LHCN-M2 (cell line): Measurements from ENCODE around the gene PEX5. TPM values are rescaled to one million over a fixed set of nuclear protein-coding genes. Genes with fewer than 3 reads are reported as not detected.

Experiments
- DNase-seq: peaks from one replicate; pipeline ENCODE4 v3.0.0-alpha.2; 2012; ENCODE audit warnings: low read depth
- polyA plus RNA-seq: library from polyadenylated mRNA; unstranded; fragments of >200 nt; gene quantifications from one replicate; pipeline ENCODE4 v1.2.1, GENCODE V29; 2012; ENCODE audit warnings: missing spikeins
- total RNA-seq: library from RNA; depleted of rRNA; stranded (reverse); fragments of >200 nt; gene quantifications from 2 replicates; pipeline ENCODE4 v1.2.3, GENCODE V29; 2014; rRNA removed

PEX5 gene
- 21.2 TPM in 2 replicates for total RNA-seq
- polyA plus RNA-seq = 19.1 TPM

DNA sequence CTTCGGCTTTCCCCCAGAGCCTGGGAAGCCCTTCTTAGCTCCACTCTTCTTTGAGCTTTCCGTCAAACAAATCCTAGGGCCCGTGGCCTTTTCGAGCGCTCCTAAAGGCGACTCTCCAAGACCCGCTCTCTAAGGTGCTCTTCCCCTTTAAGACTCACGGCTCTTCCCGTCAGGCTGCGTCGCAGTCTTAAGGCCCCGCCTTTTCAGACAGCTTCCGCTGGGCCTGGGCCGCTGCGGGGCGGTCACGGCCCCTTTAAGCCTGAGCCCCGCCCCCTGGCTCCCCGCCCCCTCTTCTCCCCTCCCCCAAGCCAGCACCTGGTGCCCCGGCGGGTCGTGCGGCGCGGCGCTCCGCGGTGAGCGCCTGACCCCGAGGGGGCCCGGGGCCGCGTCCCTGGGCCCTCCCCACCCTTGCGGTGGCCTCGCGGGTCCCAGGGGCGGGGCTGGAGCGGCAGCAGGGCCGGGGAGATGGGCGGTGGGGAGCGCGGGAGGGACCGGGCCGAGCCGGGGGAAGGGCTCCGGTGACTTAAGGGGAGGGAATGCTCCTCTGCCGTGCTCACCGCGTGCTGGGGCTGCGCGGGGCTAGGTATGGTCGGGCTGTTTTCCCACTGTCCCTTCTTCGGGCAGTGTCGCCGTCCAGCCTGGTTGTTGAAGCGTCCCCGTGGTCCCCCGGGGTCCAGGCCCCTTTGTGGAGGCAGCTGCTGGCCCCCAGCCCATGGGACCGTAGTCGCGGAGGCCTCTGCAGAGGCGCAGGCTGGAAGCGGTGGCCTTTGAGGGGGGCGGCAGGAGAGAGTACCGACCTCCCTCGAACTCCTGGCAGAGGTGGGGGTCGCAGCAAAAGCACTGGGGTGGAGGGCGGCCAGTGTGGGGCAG lies at the start of gene PEX5:
Gene PEX5 (plus strand): TSS at position 289 of the 870 bp plus-strand sequence. CDS start 692 bp downstream, outside the sequence.
- DNase-seq = peak; percentile 90

DNA sequence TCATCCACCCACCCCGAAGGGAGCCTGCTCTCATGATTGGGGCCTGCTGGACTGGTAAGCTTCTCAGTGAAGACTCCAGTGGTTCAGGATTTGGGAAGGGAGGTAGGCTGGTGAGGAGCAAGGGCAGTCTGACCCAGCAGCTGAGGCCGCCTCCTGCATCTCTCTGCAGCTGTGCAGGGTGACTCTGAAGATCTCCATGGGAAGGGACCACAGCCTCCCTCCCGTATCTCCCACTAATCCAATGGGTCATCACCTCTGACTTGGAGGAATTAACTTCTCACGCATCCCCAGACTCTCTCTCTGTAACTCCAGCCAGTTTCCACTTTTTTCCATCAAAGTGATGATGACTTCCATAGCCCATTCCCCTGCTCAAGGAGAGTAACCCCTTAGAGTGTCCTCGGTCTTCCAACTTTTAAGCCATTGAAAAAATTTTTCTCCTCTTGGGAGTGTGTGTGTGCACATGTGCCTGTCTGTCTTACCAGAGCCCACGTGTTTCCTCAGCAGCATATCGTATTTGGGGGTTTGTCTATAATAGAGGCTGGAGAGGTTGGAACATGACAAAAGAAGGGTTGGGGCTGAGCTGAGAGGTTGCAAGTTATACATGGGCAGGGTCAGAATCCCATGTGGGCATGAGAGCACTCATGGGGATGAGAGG lies 48.0 kb upstream of the PEX5 start:
- DNase-seq = peak; percentile 69

DNA sequence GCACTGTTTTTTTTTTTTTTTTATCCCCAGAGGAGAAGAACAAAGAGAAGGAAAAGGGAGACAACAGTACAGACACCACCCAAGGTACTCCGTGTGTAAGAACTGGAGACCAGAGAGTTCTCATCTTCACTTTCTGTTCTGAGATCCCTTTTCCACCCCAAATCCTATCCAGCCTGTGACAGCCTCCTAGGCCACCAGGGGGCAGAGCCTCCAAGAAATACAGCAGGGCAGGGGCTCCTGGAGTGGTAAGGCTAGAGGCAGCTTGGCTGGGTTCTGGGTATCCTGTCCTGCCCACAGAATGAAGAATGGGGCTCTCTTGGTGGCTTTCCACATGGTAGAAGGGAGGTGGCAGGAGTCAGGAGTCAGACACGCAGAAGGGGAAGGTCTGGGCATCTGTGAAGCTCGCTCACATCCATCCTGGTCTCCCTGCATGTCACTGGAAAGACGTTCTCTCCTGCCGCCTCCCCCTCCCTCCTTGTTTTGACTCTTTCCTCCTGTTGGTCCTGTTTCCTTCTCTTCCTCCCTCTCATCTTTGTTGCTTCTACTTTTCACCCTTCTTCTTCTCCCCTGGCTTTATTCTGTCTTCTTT lies 47.3 kb upstream of the PEX5 start:
- DNase-seq = peak; percentile 54

DNA sequence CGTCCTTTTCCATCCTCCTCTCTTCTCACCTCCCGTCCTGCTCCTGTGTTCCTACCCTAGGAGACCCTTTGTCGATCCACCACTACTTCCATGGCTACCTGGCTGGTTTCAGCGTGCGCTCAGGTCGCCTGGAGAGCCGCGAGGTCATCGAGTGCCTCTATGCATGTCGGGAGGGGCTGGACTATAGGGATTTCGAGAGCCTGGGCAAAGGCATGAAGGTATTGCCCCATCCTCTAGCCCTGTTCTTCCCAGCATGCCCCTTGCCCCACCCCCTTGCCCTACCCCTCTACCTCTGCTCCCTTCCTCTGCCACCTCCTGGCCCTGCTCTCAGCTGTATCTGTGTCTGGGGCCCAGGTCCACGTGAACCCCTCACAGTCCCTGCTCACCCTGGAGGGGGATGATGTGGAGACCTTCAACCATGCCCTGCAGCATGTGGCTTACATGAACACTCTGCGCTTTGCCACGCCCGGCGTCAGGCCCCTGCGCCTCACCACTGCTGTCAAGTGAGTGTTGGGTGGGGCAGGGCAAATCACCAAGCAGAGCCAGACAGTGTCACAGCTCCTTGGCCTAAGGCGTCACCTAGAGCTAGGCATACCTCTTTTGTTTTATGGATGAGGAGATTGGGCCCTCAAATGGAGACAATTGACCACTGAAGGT lies 46.5 kb upstream of the PEX5 start:
- DNase-seq = no peak

DNA sequence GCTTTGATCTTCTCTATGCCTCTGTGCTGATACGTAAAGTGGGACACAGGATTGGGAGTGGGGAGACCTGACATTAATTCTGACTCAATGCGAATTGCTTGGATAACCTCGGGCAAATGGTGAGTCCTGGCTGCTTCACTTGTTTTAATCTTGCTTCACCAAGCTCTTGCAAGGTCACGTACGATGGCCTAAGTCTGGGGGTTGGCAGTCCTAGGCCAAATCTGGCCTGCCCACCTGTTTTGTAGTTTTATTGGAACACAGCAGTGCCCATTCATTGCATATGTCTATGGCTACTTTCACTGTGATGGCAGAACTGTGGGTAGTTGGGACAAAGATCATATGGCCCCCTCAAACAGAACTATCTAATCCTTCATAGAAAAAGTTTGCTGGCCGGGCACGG lies 45.9 kb upstream of the PEX5 start:
- DNase-seq = no peak

DNA sequence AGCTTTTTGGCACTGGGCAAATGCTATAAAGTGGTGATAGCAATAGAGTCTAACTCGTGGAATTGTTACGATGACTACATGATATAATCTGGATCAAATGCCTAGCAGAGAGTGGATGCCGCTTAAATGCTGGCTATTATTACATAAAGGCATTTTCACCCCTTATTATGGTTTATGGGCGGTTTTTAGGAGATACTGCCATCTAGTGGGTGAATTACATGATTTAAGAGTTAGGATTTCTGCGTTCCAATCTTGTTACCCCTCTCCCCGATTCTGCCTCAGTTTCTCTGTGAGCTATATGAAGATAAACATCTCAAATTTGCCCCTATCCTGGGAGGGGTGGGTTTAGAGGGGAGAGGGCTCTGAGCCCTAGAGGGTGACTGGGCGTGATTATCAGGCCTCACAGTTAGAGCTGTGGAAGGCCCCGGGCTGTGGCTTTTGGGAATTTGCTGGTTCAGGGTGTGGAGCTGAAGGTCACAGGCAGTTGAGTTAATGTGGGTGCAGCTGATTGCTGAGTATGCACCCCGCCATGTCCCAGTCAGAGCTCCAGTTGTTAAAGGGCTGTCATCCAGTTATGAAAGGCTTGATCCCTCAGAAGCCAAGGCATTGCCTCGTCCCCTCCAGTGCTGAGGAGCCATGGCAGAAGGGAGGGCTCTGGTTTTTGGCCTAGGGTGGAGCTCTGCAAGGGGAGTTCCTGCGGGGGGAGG lies 44.9 kb upstream of the PEX5 start:
- DNase-seq = peak; percentile 43

DNA sequence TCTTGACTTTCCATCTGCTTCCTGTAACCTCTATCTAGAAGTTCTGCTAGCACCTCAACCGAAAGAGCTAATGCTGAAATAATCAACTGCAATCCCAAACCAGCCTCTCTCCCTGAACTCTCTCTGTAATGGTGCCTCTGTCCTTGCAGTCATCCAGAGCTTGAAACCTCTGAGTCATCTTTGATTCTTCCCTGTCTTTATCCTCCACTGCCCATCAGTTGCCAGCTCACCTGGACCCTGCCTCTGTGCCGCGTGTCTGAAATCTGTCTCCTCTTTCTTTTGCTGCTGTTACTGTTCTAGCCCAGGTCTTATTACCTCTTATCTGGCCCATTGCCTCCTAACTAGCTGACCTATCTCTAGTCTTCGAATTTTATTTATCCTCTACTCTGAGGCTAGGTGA lies 43.8 kb upstream of the PEX5 start:
- no peak for DNase-seq

DNA sequence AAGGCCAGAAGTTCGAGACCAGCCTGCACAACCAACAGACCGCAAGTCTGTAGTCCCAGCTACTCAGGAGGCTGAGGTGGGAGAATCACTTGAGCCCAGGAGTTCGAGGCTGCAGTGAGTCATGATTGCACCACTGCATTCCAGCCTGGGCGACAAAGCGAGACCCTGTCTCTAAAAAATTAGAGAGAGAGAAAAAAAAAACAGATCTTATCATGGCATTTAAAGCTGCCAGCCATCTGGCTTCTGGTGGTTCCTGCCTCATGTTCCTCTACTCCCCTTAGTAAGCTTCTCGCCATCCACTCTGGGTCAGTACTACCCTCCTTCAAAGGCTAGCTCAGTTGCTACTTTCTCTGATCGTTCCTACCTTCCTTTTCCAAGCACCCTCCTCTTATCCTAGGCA lies 43.3 kb upstream of the PEX5 start:
- DNase-seq = no peak

DNA sequence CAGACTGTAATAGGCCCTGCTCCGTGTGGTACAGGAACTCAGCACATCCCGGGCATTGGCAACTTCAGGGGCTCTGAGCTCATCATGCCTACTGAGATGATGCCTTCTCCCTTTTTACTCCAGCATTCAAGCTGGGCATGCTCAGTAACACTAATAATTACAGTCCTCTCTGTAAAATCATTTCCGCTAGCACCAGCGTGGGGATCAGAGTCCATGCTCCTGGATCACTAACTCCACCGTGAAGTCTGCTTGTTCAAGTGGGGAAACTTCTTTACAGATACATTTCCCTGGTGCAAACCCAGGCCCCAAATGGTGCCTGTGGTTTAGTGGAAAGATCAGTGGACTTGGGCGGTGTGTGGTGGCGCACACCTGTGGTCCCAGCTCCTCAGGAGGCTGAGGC lies 42.6 kb upstream of the PEX5 start:
- DNase-seq = no peak

DNA sequence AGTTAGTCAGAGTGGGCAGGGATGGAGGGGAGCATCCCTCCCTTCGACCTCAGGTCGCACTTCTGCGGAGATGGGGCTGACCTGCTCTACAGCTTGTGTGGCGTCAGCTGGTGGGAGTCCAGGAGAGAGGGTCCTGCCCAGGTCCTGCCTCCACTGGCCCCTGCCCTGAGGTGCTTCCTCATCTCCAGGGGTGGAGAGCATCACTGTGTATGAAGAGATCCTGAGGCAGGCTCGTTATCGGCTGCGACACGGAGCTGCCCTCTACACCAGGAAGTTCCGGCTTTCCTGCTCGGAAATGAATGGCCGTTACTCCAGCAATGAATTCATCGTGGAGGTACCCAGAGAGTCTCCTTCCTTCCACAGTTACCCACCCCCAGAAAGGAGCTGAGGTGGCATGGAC lies 39.1 kb upstream of the PEX5 start:
- DNase-seq = no peak

DNA sequence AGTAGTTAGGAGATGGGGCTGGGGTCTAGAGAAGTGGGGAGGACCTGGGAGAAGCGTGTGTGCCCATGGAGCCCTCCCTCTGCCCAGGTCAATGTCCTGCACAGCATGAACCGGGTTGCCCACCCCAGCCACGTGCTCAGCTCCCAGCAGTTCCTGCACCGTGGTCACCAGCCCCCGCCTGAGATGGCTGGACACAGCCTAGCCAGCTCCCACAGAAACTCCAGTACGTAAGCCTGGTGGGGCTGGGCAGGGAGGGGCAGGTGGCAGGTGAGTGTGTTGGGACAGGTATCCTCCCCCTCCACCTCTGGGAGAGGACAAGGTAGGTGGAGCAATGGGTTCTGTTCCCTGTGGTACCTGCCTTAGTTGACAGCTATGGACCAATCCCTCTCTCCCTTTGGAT lies 38.6 kb upstream of the PEX5 start:
- DNase-seq = no peak

DNA sequence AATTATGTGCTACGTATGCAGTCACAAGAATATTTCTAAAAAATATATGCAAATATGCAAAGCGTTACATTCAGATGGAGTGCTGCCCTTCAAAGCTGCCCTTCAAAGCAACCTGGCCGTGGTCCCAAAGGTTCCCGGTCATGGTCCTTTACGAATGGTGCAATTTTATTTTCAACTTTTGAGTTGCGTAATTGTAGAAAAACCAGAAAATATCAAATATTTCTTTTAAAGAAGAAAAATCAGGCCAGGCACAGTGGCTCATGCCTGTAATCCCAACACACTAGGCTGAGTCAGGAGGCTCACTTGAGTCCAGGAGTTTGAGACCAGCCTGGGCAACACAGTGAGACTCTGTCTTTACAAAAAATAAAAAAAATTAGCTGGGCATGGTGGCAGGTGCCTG lies 38.0 kb upstream of the PEX5 start:
- no peak for DNase-seq

DNA sequence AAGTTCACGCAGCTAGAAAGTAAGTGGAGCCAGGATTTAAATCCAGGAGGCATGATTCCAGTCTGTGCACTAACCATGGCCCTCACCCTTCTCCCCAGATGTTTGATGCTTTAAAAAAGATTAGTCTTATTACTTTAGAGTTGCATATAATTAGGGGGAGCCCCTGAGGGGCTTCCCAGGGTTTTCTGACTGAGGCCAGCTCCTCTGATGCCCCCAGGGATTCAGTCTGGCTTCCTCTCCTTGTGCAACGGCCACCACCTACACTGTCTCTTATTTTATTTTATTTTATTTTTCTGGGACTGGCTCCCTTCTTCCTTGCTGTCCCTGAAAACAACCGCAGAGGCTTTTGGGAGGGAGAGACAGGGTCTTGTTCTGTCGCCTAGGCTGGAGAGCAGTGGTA lies 36.7 kb upstream of the PEX5 start:
- no peak for DNase-seq

DNA sequence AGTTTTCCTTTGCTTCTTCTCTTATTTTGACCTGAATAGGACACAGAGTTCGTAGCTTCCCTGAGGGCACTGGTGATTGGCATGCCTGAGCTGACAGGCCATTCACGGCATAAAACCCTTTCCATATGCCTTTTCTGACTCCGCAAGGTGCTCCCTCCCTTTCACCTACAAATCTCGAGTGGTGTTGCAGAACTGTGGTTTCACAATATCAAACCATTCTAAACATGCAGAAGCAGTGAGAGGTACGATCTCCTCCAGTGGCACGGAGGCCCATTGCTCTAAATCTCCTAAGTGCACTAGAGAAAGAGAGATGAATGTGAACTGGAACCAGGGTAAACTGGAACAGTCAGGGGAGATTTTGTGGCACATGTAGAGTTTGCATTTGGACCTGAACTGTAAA lies 35.4 kb upstream of the PEX5 start:
- no peak for DNase-seq

DNA sequence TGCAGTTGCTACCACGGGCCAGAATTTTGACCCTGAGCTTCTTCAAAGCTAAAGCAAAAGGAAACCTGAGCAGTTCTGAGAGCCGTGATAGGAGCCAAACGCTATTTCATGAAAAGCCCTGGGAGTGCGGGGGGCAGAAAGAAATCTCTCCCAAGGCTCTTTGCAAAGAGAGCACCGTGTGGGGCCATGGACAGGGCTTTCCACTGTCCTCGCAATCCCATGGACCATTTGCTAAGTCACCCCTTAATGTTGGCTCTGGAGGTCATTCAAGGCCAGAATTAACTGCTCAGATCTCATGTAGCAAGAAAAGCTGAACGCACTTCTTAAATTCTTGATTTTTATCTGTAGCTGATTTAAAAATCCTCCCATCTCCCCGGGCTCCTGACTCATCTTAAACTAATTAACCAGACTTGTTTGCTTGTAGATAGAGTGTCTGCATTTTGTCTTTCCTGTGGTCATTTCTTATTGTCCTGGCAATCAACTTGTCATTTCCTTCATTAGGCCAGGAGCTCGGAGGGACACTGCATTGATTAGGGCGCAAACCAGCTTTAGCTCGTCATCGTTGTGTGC lies 34.5 kb upstream of the PEX5 start:
- DNase-seq = no peak

DNA sequence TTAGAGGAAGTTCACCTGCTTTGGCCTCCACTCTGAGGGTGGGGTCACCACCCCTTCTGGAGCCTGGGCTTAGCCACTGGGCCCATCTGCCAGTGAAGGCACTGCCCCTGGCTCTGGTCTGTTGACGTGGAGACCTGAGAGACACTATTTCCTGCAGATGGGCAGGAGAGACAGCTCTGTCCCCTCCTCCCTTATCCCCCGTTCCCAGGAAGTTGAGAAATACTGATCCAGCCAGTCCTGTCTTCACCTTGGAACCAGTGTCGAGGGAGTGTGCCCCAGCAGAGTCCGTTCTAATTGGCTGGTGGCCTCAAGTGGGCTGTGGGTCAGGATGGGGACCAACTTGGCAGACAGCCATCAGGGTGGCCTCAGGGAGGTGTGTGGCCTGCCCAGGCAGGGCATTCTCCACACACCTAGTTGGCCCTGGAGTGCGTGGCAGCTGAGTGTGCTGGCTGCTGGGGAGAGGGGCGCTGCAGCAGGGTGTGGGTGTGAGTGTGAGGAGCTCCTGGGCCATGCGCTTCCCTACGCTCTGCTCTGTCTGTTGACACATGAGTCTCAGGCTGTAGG lies 33.9 kb upstream of the PEX5 start:
- DNase-seq = no peak

DNA sequence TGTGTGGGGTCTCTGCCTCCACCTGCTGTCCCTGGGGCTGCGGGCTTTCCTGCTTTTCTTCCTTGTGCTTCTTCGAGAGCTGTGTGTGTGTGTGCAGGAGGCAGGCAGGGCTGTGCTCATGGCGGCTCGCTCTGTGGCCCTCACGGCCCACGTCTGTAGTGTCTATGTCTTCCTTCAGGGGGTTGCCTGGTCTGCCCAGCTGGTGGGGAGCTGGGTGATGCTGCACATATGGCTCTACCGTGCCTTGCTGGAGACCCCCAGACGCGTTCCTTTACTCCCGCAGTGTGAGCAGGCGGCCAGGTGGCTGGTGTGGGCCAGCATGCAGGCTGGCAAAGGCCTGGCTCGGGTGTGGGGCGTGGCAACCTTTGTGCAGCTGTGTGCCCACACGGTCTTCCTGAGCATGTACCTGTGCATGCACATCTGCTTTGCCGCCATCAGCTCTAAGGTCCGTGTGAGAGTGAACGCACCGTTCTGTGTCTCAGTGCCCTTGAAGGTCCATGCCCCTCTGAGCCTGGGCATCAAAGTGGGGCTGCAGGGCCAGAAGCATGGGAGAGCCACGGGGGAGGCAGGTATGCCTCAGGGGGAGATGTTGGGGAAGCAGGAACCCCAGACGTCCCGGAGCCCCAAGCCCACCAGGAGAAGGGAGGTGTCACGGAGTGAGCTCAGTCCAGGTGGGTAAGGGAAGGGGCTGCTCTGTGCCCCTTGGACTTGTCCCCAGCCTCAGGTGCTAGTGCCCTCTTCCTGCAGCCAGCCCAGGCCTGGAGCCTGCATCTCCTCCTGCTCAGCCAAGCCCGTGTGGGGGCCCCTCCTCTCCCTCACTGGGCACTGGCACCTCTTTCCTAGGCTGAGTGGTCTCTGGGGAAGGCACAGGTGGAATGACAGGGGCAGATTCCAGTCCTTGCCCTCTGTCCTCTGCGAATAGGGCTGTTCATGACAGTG lies 33.0 kb upstream of the PEX5 start:
- no peak for DNase-seq

DNA sequence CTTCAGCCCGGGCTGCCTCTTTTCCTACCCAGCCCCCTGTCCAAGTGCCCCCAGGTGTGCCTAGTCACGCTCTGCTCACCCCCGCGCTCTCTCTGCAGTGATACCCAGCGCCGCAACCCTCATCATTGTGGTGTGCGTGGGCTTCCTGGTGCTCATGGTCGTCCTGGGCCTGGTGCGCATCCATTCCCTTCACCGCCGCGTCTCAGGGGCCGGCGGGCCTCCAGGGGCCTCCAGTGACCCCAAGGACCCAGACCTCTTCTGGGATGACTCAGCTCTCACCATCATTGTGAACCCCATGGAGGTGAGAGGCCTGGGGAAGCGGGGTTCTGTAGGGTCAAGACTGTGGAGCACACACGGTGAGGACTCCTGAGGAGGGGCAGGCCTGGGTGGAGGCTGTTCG lies 32.1 kb upstream of the PEX5 start:
- no peak for DNase-seq

DNA sequence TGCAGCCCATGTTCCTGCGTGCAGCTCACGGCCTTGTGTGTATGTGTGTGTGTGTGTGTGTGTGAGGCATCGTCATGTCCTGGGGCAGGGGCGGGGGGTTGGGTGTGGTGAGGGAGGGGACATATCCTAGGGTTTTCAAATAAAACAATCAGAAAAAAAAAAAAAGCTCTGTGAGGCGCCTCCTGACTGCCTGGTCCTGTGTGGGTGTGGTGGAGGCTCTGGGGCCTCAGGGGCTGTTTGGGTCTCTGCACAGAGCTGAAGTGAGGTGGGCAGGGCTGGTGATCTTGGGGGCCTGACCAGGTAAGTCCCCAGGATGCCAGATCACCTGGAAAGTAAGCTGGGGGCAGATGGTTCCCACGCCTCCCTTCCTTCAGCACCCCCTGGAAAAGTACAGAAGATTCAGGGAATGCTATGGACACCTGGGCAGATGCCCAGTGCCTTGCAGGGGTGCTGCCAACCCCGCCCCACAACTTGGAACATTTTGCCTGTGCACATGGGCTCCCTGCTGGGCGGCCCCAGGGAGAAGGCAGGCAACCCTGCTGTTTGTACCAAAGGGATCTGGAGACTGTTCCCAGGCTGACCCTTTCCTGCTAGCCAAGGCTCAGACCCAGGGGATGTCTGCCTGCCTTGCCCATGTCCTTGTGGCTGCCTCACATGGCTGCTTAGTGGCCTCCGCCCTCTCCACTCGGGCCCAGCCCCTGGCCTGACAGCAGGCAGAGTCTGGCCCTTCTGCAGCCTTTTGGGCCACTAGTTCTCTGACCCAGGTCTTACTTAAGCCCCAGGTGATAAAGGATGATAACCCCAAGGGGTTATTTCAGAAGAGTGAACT lies 30.5 kb upstream of the PEX5 start:
- DNase-seq = no peak
